Activated CD4-positive, alpha-beta T cell treated with anti-CD3 and anti-CD28 coated beads, Interleukin-2, amount 50 U/mL, for 4 hours (primary cell): ENCODE results near the gene RIMS4.

Source experiments
- DNase-seq, 2 experiments: peaks; one replicate each; pipeline ENCODE4 v3.0.0-alpha.2; 2020

RIMS4 gene

DNA sequence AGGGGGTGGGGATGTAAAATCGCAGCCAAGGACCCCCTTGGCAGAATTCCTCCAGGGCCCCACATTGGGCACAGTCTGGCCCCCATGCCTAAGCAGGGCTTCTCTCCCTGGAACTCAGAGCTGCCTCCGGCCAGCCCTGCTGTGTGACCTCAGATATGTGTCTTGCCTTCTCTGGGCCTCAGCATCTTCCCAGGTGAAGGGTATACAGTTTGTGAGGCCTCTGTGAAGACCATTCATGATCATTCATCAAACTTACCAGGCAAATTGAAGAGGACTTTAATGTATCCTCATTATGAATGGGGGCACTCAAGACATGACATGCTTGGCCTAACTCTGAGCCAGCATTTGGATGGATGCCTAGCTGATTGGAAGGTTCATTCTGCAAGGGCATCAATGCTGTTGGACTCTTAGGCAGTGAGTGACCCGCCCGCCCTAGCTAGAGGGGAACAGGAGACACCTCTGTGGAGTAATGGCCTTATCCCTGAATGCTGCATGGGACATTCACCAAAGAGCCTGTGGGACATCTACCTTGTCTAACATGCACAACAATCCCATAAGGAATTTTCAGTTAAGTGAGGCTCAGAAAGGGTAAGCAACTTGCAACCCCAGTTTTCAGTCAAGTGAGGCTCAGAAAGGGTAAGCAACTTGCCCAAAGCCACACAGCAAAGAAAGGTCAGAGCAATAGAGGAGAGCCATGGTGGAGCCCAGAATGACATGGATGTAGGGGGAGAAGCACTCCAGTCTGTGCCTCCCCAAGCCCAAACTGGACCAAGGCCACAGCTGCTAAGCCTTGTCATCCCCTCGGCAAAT is 94.6 kb downstream of the RIMS4 start:
- DNase-seq = no peak

DNA sequence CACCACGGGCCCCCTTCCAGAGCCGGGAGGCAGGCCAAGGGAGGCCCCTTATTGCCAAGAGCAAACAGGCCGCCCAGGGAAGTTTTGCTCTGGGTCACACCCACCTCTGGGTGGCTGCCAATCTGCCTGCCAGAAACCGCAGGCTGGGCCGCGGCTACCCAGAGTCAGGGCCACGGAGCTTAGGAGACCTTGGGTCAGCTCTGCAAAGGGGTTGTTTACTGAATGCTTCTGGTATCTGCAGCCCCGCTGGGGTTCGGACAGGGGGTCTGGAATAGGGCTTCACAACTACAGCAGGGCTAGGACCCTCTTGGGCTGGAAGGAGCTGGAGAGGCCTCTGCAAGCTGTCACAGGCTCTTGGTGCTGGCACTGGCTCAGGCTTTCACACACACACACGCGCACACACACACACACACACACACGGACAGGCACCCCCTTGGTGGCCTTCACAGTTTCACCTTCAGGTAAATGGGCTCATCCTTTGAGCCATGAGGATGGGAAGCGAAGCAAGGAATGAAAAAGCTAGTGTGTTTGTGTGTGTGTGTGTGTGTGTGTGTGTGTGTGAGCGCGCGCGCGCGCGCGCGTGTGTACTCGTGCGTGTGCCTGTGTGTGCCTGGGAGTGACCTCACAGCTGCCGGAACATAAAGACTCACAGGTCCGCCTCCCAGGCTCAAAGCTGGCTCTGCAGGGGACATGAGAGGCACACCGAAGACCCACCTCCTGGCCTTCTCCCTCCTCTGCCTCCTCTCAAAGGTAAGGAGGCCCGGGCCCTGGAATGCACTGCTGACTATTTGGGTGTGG is 95.4 kb downstream of the RIMS4 start, which contains the start of gene CCN5:
TSS of gene CCN5 (plus strand) at position 669 of the 798 bp plus-strand sequence. CDS start at position 691, 22 bp downstream.
- DNase-seq = no peak

DNA sequence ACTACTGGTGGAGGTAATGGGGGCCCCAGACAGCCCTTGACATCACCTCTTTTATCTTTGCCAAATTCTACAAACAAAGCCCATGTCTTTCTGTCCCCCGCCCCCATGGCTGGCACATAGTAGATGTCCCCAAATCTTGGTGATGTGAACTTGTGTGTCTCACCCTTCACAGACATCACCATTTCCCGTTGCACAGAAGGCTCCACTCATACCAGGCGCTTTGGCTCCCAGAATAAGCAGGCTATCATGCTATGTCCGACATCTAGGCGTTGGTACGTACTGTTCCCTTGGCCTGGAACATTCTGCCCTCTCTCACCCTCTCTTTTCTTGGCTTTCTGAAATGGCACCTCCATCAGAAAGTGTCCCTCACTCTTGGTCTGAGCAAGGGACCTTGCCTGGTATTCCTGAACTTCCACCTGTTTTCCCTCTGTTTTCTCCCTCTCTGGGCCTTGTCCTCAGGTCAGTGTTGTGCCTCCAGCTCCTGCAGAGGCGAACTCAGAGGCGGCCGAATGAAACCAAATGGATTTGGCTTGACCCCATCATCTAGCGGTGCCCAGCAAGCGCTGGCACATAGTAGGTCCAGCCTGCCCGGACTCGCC is 96.1 kb downstream of the RIMS4 start:
- no peak for DNase-seq

DNA sequence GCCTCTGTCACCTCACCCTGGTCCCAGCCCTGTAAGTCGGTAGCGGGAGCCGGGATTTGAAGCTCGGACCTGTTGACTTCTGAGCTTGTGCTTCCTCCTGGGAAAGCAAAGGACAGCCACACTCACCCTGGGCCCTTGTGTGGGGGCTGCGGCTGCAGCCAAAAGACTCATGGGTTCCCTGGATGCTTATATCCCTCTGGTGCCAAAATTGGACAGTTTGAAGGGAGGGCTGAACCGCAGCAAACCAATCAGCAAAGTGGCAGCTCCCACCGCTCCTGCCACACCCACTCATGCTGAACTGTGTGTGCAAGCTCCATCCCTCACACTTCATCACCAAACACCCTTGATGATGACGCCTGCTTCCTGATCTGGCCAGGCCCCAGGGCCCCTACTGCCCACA is 99.1 kb downstream of the RIMS4 start:
- no peak for DNase-seq

DNA sequence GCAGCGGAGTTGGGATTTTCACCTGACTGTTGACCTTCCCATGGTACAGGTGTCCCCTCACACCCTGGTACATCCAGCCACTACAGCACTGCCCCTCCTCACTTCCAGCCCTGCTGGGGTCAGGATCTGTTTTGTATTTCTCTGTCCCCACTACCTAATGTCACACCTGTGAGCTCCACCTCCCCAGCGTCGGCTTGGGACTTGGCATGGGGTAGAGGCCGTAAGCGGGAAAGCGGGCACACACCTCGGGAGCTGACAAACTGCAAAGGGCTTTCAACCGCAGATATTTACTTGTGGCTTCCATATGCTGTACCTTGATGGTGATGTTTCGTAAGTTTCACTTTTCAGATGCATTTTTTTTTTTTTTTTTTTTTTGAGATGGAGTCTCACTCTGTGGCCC is 100.5 kb downstream of the RIMS4 start:
- no peak for DNase-seq

DNA sequence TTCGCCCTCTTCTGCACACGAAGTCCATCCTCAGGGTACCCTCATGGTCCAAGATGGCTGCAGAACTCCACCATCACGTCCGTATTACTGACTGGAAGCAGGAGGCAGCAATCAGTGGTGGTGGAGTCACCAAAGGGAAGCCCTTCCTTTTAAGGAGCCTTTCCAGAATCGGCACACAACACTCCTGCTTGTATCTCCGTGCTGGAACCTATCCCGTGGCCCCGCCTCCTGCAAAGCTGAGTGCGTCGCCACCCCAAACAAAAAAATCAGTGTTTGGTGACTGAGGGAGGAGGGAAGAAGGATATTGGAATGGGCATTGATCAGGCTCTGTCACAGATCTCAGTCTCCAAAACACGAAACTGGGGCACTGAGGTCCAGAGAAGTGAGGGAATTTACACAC is 101.0 kb downstream of the RIMS4 start:
- DNase-seq = no peak

DNA sequence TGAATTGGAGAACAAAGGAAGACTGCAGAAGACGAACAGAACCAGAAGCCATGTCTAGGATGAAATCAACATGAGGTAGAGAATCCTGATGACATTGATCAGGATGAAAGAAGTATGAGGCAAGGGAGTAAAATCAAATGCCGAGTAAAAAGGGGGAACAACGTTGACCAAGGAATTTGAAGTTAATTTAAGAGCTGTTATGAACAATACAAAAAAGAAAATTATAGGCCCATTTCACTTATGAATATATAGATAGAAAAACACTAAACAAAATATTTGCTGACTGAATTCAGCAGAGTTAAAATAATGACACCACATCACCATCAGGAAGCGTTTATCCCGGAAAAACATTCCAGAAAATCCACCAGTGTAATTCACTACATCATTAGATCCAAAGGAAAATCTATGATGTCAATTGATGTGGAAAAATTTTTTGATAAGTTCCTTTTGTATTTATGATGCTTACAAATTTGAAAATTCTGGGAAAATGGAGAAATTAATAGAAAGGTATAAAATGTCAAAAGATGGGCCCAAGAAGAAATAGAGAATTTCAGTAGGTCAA is 103.2 kb downstream of the RIMS4 start:
- no peak for DNase-seq

DNA sequence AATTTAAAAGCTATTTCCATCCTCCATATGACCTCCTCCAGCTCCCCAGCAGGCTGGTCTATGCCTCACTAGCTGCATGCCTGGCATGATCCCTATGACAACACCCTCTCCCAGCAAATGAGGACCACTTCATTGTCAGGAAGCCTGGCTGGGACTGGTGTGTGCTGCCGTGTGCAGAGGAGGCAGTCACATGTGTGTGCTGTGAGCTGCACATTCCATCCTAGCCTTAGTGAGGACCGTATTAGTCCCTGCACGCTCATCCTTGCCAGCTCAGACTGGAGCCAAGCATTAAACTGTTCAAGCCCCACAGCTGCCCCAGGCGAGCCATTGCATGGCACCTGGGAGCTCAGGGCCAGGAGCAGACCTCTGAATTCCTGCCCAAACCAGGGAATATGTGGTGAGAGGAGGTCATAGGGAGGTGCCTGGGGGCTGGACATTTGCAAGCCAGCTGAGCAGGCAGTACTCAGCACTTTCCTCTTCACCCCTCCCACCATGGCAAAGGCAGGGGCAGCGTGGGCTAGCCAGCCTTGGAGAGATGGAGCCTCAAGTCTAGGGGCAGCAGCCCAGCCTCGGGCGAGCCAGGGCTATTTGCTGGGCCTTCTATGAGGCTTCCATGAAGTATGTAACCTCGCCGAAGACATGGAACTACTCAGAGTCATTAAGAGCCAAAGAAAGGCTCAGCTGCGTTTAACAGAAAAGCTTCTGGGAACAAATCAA is 103.9 kb downstream of the RIMS4 start:
- DNase-seq = no peak

DNA sequence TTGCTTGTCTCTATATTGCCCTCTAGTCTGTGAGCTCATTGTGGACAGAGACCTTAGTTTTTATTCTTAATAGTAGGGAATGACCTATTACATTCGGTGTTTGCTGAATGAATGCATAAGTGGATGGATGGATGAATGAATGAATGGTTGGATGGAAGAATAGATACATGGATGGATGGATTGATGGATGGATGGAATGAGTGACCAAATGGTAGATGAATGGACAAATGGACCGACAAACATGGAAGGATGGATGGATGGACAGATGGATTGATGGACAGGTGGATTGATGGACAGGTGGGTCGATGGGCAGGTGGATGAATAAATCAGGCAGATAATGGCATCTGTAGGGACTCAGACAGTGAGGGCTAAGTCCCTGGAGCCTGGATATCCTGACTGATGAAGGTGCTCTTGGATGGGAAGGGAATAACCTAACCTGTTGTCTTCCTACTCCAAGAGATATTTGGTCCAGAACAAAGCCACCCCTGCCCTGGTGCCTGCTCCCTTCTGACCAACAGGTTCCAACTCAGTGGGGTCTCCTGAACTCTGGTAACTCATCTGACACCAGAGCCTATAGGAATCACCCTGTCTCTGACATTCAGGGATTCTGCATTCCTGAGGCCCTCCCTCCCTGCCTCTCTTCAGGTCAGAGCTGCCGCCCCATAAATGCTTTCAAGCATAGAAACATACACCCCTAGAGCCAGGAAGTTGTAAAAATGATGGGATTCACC is 104.8 kb downstream of the RIMS4 start:
- no peak for DNase-seq

DNA sequence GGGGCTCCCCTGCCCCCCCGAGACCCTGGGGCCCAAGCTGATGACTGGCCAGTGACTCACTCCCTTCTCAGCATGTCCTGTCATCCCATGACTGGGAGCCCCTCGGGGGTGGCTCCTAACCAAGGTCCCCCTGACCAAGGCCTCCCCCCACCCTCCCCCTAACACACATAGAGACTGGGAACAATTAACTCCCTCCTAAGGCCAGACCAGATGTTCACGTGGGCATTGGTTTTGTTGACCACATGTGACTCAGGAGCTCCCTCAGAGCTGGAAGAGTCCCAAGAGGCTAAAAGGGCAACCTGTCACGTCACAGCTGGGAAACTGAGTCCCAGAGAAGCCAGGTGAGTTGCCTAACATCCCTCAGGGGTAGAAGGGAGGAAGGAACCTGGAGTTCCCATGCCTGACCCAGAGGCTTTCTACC is 105.8 kb downstream of the RIMS4 start:
- DNase-seq = no peak

DNA sequence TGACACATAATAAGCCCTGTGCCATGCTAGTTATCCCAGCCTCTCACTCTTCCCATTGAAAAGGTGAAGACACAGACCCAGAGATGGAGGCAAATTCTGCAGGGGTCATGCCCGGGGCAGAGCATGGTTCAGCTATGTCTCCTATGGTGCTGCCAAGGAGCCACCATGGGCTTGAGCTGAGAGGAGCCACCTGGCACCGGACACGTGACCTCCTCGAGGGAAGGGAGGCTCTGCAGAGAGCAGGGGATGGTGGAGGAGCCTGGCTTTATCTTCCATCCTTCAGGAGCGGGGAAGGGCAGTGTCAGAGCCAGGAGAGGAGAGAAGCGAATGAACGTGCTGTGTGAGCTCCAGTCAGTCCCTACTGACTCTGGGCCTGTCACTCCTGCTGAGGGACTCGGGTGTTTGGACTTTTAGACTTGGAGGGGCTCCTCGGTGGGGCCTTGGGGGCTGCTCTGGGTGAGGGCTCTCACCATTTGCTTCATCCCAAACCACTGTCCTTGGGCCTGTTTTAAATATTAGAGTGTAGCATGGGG is 106.3 kb downstream of the RIMS4 start:
- DNase-seq = no peak

DNA sequence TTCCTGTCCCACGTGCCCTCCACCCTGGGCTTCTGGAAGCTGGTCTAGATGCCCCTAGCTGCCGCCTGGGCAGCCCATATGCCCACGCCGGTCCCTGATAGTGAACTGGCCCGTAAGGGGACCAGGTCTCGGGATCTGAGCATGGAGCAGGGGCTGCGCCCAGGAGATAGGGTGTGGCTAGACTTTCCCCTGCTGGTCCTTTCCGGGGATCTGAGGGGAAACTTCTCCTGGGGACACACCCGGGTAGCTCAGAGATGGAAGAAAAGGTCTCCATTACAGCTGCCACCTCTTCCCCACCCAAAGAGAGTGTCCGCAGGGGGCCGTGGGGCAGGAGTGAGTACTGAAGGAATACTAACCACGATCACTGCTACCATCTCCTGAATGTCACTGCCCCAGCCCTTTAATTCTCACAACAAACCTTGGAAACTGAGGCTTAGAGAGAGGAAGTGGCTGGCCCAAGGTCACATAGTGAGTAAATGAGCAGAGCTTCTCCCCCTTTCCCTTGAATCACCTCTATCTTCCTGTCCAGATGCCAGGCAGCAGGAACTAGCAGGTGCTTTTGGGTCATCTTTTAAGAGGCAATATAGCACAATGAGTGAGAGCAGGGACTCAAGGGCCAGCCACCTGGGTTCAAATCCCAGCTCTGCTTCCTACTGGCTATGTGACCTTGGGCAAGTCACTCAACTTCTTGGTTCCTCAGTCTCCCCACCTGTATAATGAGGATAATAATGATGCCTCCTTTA is 107.0 kb downstream of the RIMS4 start:
- no peak for DNase-seq

DNA sequence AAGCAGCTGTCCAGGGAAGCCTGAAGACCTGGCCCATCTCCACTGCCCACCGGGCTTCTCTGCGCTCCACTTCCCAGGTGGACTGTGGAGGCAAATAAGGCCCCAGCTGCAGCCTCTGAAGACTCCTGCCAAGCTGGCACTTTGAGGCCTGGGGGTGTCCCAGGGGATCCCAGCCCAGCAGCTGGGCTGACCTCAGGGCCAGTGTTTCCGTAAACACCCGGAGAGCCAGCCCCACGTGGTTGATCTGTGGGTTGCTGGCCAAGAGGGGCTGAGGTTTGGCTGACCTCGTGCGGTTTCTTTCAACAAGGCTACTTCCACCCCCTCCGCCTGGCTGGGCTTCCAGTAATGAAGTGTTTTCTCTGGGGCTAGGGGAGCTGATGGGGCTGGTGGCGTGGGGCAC is 107.6 kb downstream of the RIMS4 start:
- no peak for DNase-seq

DNA sequence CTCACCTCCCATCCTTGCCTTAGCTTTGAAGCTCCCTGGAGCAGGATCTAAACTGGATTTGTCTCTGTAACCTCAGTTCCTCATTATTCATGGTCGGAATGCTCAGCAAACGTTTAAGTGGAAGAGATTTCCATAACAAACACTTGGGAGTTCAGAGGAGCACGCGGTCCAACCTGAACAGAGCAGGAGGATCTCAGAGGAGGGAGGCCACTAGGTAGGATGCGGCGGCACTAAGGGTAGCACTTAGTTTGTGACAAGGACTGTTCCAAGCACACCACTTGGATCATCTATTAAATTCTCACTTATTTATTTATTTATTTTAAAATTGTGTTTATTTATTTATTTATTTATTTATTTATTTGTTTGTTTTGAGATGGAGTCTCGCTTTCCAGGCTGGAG is 108.5 kb downstream of the RIMS4 start:
- no peak for DNase-seq
